Endothelial cell (in vitro differentiated cells): Measurements from ENCODE around the gene NES. TPM values are rescaled to one million over a fixed set of nuclear protein-coding genes. Genes with fewer than 3 reads are reported as not detected.

ENCODE experiments used
- DNase-seq: peaks from one replicate; pipeline ENCODE4 v3.0.0; 2021; ENCODE audit warnings: low spot score
- H3K27ac Mint-ChIP-seq: one replicate; pipeline ENCODE4 v1.8.0; 2021; ENCODE audit warnings: mixed read lengths, inconsistent platforms; ENCODE audit not compliant: unreplicated experiment
- H3K27me3 Mint-ChIP-seq: one replicate; pipeline ENCODE4 v1.8.0; 2021; ENCODE audit warnings: mild to moderate bottlenecking, moderate library complexity, mixed read lengths, inconsistent platforms; ENCODE audit not compliant: unreplicated experiment
- H3K36me3 Mint-ChIP-seq: one replicate; pipeline ENCODE4 v1.8.0; 2021; ENCODE audit warnings: mild to moderate bottlenecking, low read depth, mixed read lengths, inconsistent platforms; ENCODE audit not compliant: unreplicated experiment
- H3K4me1 Mint-ChIP-seq: one replicate; pipeline ENCODE4 v1.8.0; 2021; ENCODE audit warnings: mild to moderate bottlenecking, mixed read lengths, inconsistent platforms; ENCODE audit not compliant: unreplicated experiment
- H3K4me3 Mint-ChIP-seq: one replicate; pipeline ENCODE4 v1.8.0; 2021; ENCODE audit warnings: mild to moderate bottlenecking, mixed read lengths, inconsistent platforms; ENCODE audit not compliant: unreplicated experiment
- H3K9me3 Mint-ChIP-seq: one replicate; pipeline ENCODE4 v1.8.0; 2021; ENCODE audit warnings: mixed read lengths, inconsistent platforms; ENCODE audit not compliant: unreplicated experiment
- CTCF ChIP-seq: fragments of 200-600 bp; sonication (generic); IDR thresholded peaks from one replicate; pipeline ENCODE4 v1.5.0; 2021; ENCODE audit warnings: antibody characterized with exemption; ENCODE audit not compliant: unreplicated experiment
- total RNA-seq: library from RNA; stranded (reverse); fragmentation: NEBNext Ultra II Directional; extraction: Animal tissue kit (Norgen Biotek cat#: 25700); gene quantifications from one replicate; pipeline ENCODE4 v1.2.1, GENCODE V29; 2021; ENCODE audit not compliant: unreplicated experiment

The NES gene
- total RNA-seq, 1 donor from 2014 or later = 111 TPM

DNA sequence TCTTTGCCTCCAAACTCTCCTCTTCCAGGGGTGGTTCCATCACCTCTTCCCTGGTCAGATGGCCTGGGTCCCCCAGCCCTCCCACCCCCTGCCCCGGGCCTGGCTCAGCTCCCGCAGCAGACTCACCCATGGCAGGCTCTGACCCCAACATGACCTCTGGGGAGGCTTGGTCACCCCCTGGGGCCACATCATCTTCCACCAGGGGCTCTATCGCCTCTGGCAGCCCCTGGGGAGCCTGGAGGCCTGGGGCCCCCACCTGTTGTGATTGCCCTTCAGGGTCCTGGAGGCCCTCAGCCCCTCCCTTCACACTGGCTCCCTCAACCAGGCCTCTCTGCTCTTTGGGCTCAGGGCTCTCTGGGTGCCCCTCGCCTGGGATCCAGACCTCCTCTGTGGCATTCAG is 6.4 kb downstream of the NES start:
- H3K27ac Mint-ChIP-seq = no peak overlapping the region
- peaks cover 9% of the 10 kb centered on the region for H3K27me3 Mint-ChIP-seq
- peak overlapping the region; percentile 75 for H3K4me3 Mint-ChIP-seq
- no peak for TF ChIP-seq CTCF
- no peaks in the 10 kb centered on the region for H3K9me3 Mint-ChIP-seq
- H3K36me3 Mint-ChIP-seq = peaks cover 24% of the 10 kb centered on the region
- peaks cover 68% of the 10 kb centered on the region for H3K4me1 Mint-ChIP-seq
- DNase-seq = no peak

DNA sequence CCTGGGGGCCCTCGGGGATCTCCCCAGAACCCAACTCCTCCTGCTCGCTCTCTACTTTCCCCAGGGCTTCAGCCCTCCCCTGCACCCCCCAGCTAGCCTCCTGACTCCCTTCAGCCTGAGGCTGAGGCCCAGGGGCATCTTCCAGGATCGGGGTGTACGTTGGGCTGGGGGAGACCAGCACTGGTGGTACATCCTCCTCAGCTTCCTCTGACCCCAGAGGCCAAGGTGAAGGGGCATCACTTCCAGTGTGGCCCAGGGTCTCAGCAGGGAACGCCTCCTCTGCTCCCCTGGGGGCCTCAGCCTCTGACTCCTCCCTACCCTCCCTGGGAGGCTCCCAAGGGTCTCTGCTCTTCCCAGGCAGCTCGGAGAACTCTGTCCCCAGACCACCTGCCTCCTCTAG is 6.8 kb downstream of the NES start:
- H3K27me3 Mint-ChIP-seq = peaks cover 13% of the 10 kb centered on the region
- no peak for DNase-seq
- no peaks in the 10 kb centered on the region for H3K9me3 Mint-ChIP-seq
- H3K27ac Mint-ChIP-seq = no peak overlapping the region
- peaks cover 24% of the 10 kb centered on the region for H3K36me3 Mint-ChIP-seq
- H3K4me3 Mint-ChIP-seq = no peak overlapping the region
- H3K4me1 Mint-ChIP-seq = peaks cover 70% of the 10 kb centered on the region
- no peak for TF ChIP-seq CTCF

GRCh38 chr1:156669794-156670193 is 7.4 kb downstream of the NES start:
- no peak overlapping the region for H3K4me3 Mint-ChIP-seq
- H3K27ac Mint-ChIP-seq = no peak overlapping the region
- H3K27me3 Mint-ChIP-seq = peaks cover 14% of the 10 kb centered on the region
- no peaks in the 10 kb centered on the region for H3K9me3 Mint-ChIP-seq
- H3K4me1 Mint-ChIP-seq = peaks cover 70% of the 10 kb centered on the region
- H3K36me3 Mint-ChIP-seq = peaks cover 24% of the 10 kb centered on the region
- TF ChIP-seq CTCF = no peak
- DNase-seq = no peak

- no peaks in the 10 kb centered on the region for H3K9me3 Mint-ChIP-seq
- peaks cover 14% of the 10 kb centered on the region for H3K27me3 Mint-ChIP-seq
- peak overlapping the region; percentile 48 for H3K27ac Mint-ChIP-seq
- H3K4me1 Mint-ChIP-seq = peaks cover 69% of the 10 kb centered on the region
- TF ChIP-seq CTCF = no peak
- no peak overlapping the region for H3K4me3 Mint-ChIP-seq
- no peak for DNase-seq
- peaks cover 24% of the 10 kb centered on the region for H3K36me3 Mint-ChIP-seq
These were observed 8.2 kb downstream of the NES start for GRCh38 chr1:156668801-156669637.

DNA sequence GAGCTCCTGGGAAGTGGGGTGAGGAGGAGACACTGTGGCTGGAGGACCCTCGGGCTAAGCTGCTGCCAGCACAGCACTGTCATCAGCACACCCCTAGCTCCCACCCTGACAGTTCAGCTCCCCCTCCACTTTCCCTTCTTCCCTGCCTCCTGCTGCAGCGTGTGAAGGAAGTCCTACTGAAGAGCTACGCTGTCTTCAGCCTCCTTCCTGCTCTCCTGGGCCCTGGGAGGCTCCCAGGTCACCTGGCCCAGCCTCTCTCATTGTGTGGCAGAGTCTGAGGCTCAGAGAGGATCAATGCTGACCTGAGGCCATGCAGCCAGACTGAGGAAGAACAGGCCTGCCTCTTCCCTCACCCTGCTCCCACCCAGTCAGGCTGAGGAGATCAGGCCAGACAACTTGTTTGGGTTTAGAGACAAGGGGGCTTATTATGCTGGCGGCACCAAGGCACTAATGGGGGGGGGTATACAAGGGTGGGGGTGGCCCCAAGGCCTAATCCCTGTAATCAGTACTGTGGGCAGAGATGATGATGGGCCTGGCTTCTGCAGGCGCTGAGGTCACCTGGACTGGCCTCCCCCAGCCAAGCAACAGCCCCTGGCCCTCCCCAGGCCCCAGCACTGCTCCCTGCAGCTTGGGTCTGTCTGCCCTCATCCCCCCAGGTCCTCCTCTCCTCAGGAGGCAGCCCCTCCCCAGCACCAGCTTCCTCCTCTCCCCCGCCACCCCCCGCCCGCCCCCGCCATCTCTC is 9.1 kb downstream of the NES start:
- peaks cover 12% of the 10 kb centered on the region for H3K27me3 Mint-ChIP-seq
- no peak overlapping the region for H3K4me3 Mint-ChIP-seq
- H3K27ac Mint-ChIP-seq = no peak overlapping the region
- H3K4me1 Mint-ChIP-seq = peaks cover 69% of the 10 kb centered on the region
- TF ChIP-seq CTCF = no peak
- DNase-seq = no peak
- H3K9me3 Mint-ChIP-seq = no peaks in the 10 kb centered on the region
- peaks cover 18% of the 10 kb centered on the region for H3K36me3 Mint-ChIP-seq
